Measurements from ENCODE around the gene GAB1. TPM values are rescaled to one million over a fixed set of nuclear protein-coding genes. Genes with fewer than 3 reads are reported as not detected.

GAB1 gene
- total and polyA plus RNA-seq, 2 of the 8 experiments (the other 6 are each of a cell fraction or from before 2014, with no cell fraction given), result 6.8 to 21.3 TPM

DNA sequence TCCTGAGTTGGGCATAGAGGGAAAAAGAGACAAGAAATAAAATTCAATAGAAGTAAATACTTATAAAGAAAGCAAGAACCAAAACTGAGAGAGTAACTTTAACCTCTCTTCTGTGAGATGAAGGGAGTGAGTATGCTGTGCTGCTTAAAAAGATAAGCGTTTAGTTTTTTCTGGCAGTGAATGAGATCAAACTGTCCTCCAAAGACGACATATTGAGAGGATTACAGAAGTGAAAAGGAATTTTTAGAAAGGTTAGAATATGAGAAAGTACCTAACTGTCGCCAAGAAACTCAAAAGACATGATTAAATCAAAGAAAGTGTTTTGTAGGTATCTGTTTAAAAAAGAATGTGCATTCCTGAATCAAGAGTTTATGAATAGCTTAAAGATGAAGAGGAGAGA is 16.0 kb downstream of the GAB1 start:
- Histone ChIP-seq H2BK120ac (replicated peaks; ENCODE audit: low read depth, low read length) (no peak overlapping the region), H3K56ac (replicated peaks; ENCODE audit: insufficient read length, low read depth, low read length) (no peak overlapping the region), H4K5ac (ENCODE audit: insufficient read length, low read depth, low read length) (no peak overlapping the region), H3K18ac (ENCODE audit: extremely low read depth, low read length) (no peak overlapping the region), H3K14ac (ENCODE audit: insufficient read length) (no peak overlapping the region), H3K23ac (ENCODE audit: insufficient read length) (no peak overlapping the region), H3K4me1 (replicated peaks in 1 of 4; ENCODE audit: control insufficient read depth in 3 of 4, insufficient read depth in 4 of 4, low read length in 3 of 4) (peaks cover 6 to 20% (median 18%) of the 10 kb centered on the region in 4 experiments), H3K36me3 (ENCODE audit: control insufficient read depth in 2 of 4, insufficient read depth in 4 of 4, low read length in 3 of 4) (no peaks in the 10 kb centered on the region), H2AFZ (ENCODE audit: low read length) (no peak overlapping the region), H3K27me3 (replicated peaks in 1 of 4; ENCODE audit: control insufficient read depth in 3 of 4, extremely low read depth in 1 of 4, insufficient read depth in 3 of 4, low read length in 3 of 4) (no peaks in the 10 kb centered on the region), H2BK12ac (ENCODE audit: low read depth, low read length) (no peak overlapping the region), H4K91ac (replicated peaks; ENCODE audit: insufficient read length, low read length) (no peak overlapping the region), H4K20me1 (replicated peaks in 1 of 2; ENCODE audit: control insufficient read depth in 1 of 2, insufficient read depth in 2 of 2, low read length in 2 of 2) (peaks cover 0 to 3% of the 10 kb centered on the region in 2 experiments), H4K8ac (ENCODE audit: extremely low read depth, insufficient read depth, low read length) (no peak overlapping the region), H3K79me2 (ENCODE audit: control insufficient read depth in 1 of 2, insufficient read depth in 2 of 2, low read length in 2 of 2) (peaks cover 0 to 39% of the 10 kb centered on the region in 2 experiments; a peak in 2 of 4 replicates), H3K23me2 (ENCODE audit: low read depth, low read length) (no peaks in the 10 kb centered on the region), H2BK15ac (ENCODE audit: low read length) (no peak overlapping the region), H3K79me1 (ENCODE audit: low read depth, low read length) (no peaks in the 10 kb centered on the region; the same call in 1 of the 2 replicates), H3K4me2 (ENCODE audit: insufficient read depth in 1 of 2, low read depth in 2 of 2, low read length in 2 of 2) (no peak overlapping the region), H2AK5ac (ENCODE audit: low read depth, low read length) (no peak overlapping the region), H3K4ac (replicated peaks; ENCODE audit: insufficient read length, low read depth, low read length) (no peak overlapping the region), H3K4me3 (ENCODE audit: extremely low read depth in 1 of 4, insufficient read depth in 2 of 4, low read depth in 3 of 4, low read length in 4 of 4) (no peak overlapping the region), H2BK5ac (ENCODE audit: low read depth, low read length) (no peak overlapping the region), H3K27ac (ENCODE audit: low read depth, low read length) (no peak overlapping the region), H3K9me3 (ENCODE audit: insufficient read depth in 2 of 2, low read depth in 1 of 2, low read length in 1 of 2) (no peaks in the 10 kb centered on the region), H3K9ac (replicated peaks in 1 of 4; ENCODE audit: extremely low read depth in 1 of 4, low read depth in 3 of 4, low read length in 3 of 4) (no peak overlapping the region), H2BK20ac (ENCODE audit: low read length) (no peak overlapping the region)
- ChIA-PET POLR2A (ENCODE audit: partially characterized antibody) (no interaction called here), CTCF (ENCODE audit: partially characterized antibody) (interaction anchor here (0.8 to 1.2 kb wide), 3 partner anchors 9 to 16 kb away, joined by 3 to 5 read pairs (median 3); no protein-coding TSS in a partner anchor)
- no peak for DNase-seq (ENCODE audit: low read depth in 1 of 2, low spot score in 2 of 2)
- no peak for FAIRE-seq
- 82% methylated on average over 3 of the region's 3 CpGs; no CpG with 5 or more reads in 1 of the 2 experiments for WGBS, 2 experiments (ENCODE audit: extremely low coverage in 1 of 2, insufficient coverage in 1 of 2, insufficient read length in 1 of 2, insufficient replicate concordance in 2 of 2, low coverage in 1 of 2, low lambda C conversion rate in 2 of 2, missing lambda C conversion rate in 1 of 2)
- no peak for TF ChIP-seq CHD1 (IDR thresholded peaks at IDR 0.05; ENCODE audit: low read depth, low read length)
- TF ChIP-seq POLR2AphosphoS5 (IDR thresholded peaks at IDR 0.05; ENCODE audit: low read depth, low read length), result no peak
- no peak for TF ChIP-seq RNF2 (IDR thresholded peaks at IDR 0.05; ENCODE audit: borderline replicate concordance, low read depth, low read length, missing control alignments, poor library complexity, severe bottlenecking)
- no peak for TF ChIP-seq JUN (IDR thresholded peaks at IDR 0.05; ENCODE audit: low read depth, low read length)
- no peak for TF ChIP-seq SP1 (IDR thresholded peaks at IDR 0.05; ENCODE audit: low read depth, low read length)
- TF ChIP-seq RAD21 (IDR thresholded peaks at IDR 0.05 in 1 of 2, conservative IDR thresholded peaks at IDR 0.05 in 1 of 2; ENCODE audit: low read depth in 2 of 2, low read length in 2 of 2), result no peak
